ENCODE data around the gene STX8. TPM values are rescaled to one million over a fixed set of nuclear protein-coding genes. Genes with fewer than 3 reads are reported as not detected.

The STX8 gene
- total and polyA plus RNA-seq, 7 donors: 40.4 to 104 (median 72.6) TPM

DNA sequence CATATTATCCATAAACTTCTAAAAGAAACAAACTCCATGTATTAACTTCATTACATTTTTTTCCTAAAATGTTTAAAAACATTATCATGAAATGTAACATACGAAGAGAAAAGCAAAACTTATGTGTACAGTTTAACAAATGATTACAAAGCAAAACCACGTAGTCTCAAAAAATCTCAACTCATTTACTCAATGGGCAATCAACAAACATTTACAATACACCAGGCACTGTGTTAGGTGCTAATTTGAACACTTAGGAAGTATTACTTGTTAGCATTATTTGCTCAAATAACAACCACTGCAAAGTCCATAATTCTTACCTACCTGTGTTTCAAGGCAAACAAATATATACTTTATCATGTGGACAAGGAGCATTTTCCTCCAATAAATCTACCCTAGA lies 164.9 kb downstream of the STX8 start:
- Histone ChIP-seq H3K4me3 (no peak overlapping the region), H3K36me3 (no peaks in the 10 kb centered on the region), H3K27ac (no peak overlapping the region), H3K27me3 (no peaks in the 10 kb centered on the region), H3K9me3 (no peaks in the 10 kb centered on the region), H3K4me1 (peaks cover 0 to 30% (median 19%) of the 10 kb centered on the region in 4 donors)
- intact Hi-C loops (cut with DNase I): no loop called here
- WGBS, 2 donors: 87 to 89% methylated on average over 2 of the region's 2 CpGs
- no peak for DNase-seq
- TF ChIP-seq, protein P1, sequence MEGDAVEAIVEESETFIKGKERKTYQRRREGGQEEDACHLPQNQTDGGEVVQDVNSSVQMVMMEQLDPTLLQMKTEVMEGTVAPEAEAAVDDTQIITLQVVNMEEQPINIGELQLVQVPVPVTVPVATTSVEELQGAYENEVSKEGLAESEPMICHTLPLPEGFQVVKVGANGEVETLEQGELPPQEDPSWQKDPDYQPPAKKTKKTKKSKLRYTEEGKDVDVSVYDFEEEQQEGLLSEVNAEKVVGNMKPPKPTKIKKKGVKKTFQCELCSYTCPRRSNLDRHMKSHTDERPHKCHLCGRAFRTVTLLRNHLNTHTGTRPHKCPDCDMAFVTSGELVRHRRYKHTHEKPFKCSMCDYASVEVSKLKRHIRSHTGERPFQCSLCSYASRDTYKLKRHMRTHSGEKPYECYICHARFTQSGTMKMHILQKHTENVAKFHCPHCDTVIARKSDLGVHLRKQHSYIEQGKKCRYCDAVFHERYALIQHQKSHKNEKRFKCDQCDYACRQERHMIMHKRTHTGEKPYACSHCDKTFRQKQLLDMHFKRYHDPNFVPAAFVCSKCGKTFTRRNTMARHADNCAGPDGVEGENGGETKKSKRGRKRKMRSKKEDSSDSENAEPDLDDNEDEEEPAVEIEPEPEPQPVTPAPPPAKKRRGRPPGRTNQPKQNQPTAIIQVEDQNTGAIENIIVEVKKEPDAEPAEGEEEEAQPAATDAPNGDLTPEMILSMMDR (IDR thresholded peaks at IDR 0.05): no peak
- TF ChIP-seq EP300 (IDR thresholded peaks at IDR 0.05): no peak
- TF ChIP-seq POLR2AphosphoS5 (IDR thresholded peaks at IDR 0.05): no peak

DNA sequence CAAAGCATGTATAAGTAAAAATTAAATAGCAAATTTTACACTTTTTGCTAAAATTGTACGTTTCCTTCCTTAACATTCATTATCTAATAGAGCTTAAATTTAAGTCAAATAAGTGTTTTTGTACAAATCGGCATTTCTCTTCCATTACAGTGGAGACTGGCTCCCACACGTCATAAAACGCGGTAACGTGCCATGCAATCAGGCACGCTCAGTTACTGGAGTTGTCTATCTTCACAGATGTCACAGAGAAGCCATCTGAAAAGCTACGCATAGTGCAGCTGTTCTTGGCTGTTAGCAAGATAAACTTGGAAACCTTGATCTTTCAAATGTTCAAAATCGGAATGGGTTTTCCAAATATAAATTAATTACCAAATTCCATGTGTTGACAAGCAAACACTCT lies 165.3 kb downstream of the STX8 start:
- no peak overlapping the region for H3K27ac ChIP-seq
- no peak for DNase-seq
- WGBS, 2 donors: 84 to 88% methylated on average over 9 of the region's 9 CpGs
- H3K36me3 ChIP-seq: no peaks in the 10 kb centered on the region
- no peak overlapping the region for H3K4me3 ChIP-seq
- TF ChIP-seq POLR2A (IDR thresholded peaks at IDR 0.05): no peak
- TF ChIP-seq POLR2AphosphoS5 (IDR thresholded peaks at IDR 0.05): no peak
- no peak for TF ChIP-seq EP300 (IDR thresholded peaks at IDR 0.05)
- TF ChIP-seq, protein P1 (IDR thresholded peaks at IDR 0.05): no peak
- no peaks in the 10 kb centered on the region for H3K9me3 ChIP-seq
- H3K27me3 ChIP-seq: no peaks in the 10 kb centered on the region
- peaks cover 0 to 30% (median 19%) of the 10 kb centered on the region in 4 donors for H3K4me1 ChIP-seq
- intact Hi-C loops (cut with DNase I): no loop called here

DNA sequence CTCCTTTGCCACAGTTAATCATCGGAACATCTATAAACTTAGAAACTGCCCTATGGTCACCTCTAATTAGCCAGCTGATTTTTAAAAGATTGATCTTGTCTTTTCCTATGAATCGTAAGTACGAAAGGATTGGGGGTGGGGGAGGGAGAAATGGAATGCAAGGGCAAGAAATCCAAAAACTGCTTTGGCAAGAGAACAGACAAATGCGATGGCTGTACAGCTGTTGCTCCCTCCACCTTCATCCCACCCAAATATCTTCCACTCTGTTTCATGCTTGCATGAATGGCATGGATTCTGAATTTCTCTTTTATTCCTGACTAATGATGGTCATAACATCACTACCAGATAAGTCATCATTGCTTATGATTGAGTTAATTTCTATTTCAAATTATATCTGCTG lies 165.7 kb downstream of the STX8 start:
- H3K9me3 ChIP-seq: no peaks in the 10 kb centered on the region
- H3K4me3 ChIP-seq: no peak overlapping the region
- H3K4me1 ChIP-seq: peaks cover 0 to 30% (median 19%) of the 10 kb centered on the region in 4 donors
- H3K36me3 ChIP-seq: no peaks in the 10 kb centered on the region
- DNase-seq: no peak
- no peak for TF ChIP-seq POLR2AphosphoS5 (IDR thresholded peaks at IDR 0.05)
- TF ChIP-seq EP300 (IDR thresholded peaks at IDR 0.05): no peak
- peak overlapping the region in 2 of 4 donors; percentile 31 to 49 for H3K27ac ChIP-seq
- intact Hi-C loops (cut with DNase I): no loop called here
- WGBS, 2 donors: 78 to 92% methylated on average over 4 of the region's 4 CpGs
- H3K27me3 ChIP-seq: no peaks in the 10 kb centered on the region

DNA sequence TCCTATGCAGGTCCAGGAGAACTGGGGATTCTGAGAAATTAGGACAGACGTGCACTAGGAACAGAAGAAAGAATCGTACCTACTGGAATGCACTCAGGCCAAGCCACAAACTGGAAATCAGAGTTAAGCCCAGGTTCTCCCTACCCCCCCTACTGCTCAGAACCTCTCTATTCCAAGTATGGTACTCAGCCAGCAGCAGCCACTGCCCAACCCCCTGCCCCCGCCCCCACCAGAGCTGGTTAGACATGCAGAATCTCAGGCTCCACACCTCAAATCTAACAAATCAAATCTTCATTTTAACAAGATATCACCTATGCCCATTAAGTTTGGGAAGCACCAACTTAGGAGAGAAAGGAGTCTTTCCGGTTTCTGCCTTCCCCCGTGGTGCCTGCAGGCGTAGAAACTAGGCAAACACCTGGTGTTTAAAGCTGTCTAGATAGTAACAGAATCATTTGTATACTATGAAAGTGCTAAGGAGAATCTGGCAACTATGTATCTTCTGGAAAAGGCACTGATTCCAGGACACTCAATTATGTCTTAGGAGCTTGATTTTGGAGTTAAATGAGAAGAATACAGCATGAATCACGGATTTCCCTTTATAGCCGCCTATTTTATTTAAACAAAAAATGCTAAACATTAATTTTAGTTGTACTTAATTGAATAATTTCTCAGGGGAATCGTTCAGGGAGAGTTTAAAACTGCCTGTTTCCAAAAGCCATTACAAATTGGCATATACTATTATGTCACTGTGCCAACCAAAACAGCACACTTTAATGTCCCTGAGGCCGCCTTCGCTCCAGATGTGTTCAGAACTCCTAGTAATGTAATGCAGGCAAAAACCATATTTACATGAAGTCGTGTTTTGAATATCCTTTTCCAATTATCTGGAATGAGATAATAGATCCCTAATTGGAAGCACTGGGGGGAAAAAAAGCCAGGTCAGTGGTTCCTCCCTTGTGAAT lies 166.5 kb downstream of the STX8 start:
- H3K9me3 ChIP-seq: no peaks in the 10 kb centered on the region
- 76 to 81% methylated on average over 12 of the region's 12 CpGs for WGBS, 2 donors
- no peak for DNase-seq
- H3K4me3 ChIP-seq: peak overlapping the region in 1 of 4 donors; percentile 21
- no peaks in the 10 kb centered on the region for H3K36me3 ChIP-seq
- no peaks in the 10 kb centered on the region for H3K27me3 ChIP-seq
- H3K4me1 ChIP-seq: peaks cover 0 to 30% (median 19%) of the 10 kb centered on the region in 4 donors
- intact Hi-C loops (cut with DNase I): no loop called here
- peak overlapping the region in 3 of 4 donors; percentile 31 to 49 (median 40) for H3K27ac ChIP-seq
- TF ChIP-seq POLR2AphosphoS5 (IDR thresholded peaks at IDR 0.05): no peak

DNA sequence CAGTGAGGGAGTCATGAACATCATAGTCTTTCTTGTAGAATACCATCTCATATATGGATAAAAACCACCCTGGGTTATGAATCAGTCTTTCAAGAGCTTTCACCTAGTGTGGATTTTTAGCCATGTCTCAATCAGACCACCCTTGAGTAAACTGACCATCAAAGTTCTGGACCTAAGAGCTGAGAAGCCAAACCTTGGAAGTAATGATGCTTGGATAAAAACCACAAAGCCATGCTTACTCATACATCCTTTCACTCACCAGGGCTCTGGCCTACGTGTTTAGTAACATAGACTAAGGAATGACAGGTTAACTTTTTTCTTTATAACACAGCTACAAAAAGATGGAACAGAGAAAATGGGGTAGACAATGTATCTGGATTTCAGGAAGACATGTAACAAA lies 167.2 kb downstream of the STX8 start:
- intact Hi-C loops (cut with DNase I): no loop called here
- no peak for DNase-seq
- WGBS, 2 donors: 80 to 83% methylated on average over 1 of the region's 1 CpG
- Histone ChIP-seq H3K4me1 (peaks cover 0 to 30% (median 19%) of the 10 kb centered on the region in 4 donors), H3K9me3 (no peaks in the 10 kb centered on the region), H3K27me3 (no peaks in the 10 kb centered on the region), H3K27ac (no peak overlapping the region), H3K36me3 (no peaks in the 10 kb centered on the region), H3K4me3 (no peak overlapping the region)
- TF ChIP-seq, protein P1 (IDR thresholded peaks at IDR 0.05): no peak
